Daoy (cell line): ENCODE measurements around the gene MRPS16. TPM values are rescaled to one million over a fixed set of nuclear protein-coding genes. Genes with fewer than 3 reads are reported as not detected.

Experiments used
- DNase-seq: peaks from one replicate; pipeline ENCODE4 v3.0.0-alpha.2; 2015; ENCODE audit warnings: low read depth
- total RNA-seq: library from RNA; depleted of rRNA; stranded (reverse); fragments of >200 nt; shearing (Covaris generic); gene quantifications from 2 replicates; pipeline ENCODE4 v1.2.3, GENCODE V29; 2014

The MRPS16 gene
- total RNA-seq, 1 experiment from 2014 or later, result 77.4 TPM

- no peak for DNase-seq
Measured at GRCh38 chr10:73239908-73240307, 12.5 kb downstream of the MRPS16 start.

DNA sequence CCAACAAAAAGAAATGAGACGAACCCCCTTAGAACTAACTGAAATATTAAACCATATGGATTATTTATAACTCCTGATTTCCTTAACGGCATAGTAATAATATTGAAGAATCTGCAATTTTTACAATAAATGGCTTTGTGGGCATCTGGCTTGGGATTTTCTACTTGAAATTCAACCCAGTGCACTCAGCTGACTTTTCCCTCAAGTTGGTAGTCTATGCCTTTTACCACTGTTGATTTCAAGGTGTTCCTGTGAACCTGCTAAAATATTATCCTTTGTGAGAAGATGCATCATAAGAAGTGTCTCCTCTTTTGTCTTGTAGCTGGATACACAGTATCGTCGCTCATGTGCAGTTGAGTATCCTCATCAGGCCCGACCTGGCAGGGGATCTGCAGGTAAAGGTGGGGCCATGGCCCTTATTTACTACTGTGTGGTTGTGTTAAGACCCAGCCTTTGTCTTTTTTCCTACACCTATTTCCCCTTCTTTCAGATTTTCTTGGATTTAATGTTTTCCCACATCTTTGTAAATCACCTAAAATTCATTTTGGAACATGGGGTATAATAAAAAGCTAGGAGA, 13.4 kb downstream of the MRPS16 start:
- DNase-seq, result no peak

- no peak for DNase-seq
Measured at GRCh38 chr10:73234695-73235094, 17.7 kb downstream of the MRPS16 start.

- no peak for DNase-seq
Measured at GRCh38 chr10:73233883-73234282, 18.6 kb downstream of the MRPS16 start.

GRCh38 chr10:73232887-73233286, 19.6 kb downstream of the MRPS16 start:
- DNase-seq, result no peak

- no peak for DNase-seq
Measured at GRCh38 chr10:73229567-73229966, 22.9 kb downstream of the MRPS16 start.

- DNase-seq, result no peak
Measured at GRCh38 chr10:73228247-73228646, 24.2 kb downstream of the MRPS16 start.

- no peak for DNase-seq
Measured at GRCh38 chr10:73226663-73227062, 25.8 kb downstream of the MRPS16 start.

DNA sequence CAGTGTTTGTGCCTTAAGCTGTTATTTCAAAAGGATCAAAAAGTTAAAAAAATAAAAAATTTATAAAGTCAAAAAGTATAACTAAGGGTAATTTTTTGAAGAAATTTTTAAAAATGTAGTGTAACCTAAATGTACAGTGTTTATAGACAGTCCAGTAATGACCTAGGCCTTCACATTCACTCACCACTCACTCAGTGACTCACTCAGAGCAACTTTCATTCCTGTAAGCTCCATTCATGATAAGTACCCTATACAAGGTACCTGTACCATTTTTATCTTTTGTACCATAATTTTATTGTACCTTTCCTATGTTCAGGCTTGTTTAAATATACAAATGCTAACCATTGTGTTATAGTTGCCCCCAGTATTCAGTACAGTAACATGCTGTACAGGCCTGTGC, 26.9 kb downstream of the MRPS16 start:
- DNase-seq, result no peak

DNA sequence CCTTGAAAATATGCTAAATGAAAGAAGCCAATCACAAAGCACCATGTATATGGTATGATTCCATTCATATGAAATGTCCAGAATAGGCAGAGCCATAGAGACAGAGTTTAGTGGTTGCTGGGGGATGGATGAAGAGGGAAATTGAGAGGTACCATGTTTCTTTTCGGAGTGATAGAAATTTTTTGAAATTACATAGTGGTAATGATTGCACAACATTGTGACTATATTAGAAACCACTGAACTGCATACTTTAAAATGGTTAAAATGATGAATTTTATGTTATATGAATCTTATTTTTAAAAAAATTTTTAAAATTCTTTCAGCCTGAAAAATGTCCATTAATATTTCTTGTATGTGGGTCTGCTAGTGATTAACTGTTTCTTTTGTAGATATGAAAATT, 31.5 kb downstream of the MRPS16 start:
- DNase-seq, result no peak

DNA sequence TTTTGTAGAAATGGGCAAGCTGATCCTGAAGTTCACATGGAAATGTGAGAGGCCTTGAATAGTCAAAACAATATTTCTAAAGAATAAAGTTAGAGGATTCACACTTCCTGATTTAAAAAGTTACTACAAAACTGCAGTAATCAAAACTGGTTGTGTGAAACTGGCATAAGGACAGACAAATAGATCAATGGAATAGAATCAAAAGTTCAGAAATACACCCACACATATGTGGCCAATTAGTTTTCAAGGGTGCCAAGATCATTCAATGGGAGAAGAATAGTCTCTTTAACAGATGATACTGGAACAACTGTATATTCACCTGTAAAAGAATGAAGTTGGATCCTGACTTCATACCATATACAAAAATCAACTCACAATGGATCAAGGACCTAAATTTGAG, 33.1 kb downstream of the MRPS16 start:
- no peak for DNase-seq

GRCh38 chr10:73218431-73219191, 33.8 kb downstream of the MRPS16 start:
- no peak for DNase-seq

DNA sequence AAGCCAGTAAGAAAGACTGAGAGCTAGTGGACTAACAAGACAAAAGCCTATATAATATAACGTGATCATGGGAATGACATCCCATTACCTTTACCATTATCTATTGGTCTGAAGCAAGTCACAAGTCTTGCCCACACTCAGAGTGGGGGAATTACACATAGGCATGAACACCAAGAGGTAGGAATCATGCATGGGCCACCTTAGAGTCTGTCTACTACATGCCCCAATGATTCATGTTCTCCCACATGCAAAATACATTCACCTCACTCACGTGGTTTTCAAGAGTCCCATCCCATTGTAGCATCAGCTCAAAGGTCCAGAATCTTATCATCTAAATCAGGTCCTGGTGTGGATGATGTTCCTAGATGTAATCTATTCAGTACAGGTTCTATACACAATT, 34.8 kb downstream of the MRPS16 start:
- no peak for DNase-seq

DNA sequence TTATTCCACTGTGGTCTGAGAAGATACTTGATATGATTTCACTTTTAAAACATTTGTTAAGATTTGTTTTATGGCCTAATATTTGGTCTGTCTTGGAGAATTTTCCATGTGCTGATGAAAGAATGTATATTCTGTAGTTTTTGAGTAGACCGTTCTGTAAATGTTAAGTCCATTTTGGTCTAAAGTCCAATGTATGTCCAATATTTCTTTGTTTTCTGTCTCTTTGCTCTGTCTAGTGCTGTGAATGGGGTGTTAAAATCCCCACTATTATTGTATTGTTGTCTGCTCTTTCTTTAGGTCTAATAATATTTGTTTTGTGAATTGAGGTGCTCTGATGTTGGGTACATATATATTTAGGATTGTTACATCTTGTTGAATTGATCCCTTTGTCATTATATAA, 36.7 kb downstream of the MRPS16 start:
- no peak for DNase-seq

DNA sequence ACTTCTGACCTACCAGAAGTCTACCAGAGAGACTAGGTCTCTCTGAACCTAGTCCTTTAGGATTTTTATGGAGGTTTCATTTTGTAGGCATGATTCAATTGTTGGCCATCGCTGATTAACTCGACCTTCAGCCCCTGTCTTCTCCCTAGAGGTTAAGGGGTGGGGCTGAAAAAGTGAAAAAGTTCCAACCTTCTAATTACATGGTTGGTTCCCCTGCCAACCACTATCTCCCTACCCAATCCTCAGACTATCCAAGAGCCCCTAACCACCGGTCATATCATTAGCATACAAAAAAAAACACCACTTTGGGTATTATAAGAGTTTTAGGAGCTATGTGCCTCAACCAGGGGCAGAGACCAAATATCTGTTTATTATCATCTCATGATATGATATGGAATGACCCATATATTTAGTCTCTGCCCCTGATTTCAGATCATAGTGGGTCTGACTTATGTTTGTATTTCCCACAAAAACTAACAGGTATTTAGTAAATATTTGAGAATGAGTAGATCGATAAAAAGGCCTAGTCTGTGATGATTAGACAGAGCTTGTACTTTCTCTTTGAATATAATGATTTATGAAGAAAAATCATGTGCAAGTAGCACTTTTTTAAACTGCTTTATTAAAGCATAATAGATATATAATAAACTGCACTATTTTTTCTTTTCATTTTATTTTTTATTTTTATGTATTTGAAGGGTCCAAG, 41.2 kb downstream of the MRPS16 start:
- DNase-seq, result no peak

GRCh38 chr10:73210395-73211105, 41.9 kb downstream of the MRPS16 start:
- no peak for DNase-seq

GRCh38 chr10:73209705-73210104, 42.7 kb downstream of the MRPS16 start:
- no peak for DNase-seq

GRCh38 chr10:73207883-73208282, 44.6 kb downstream of the MRPS16 start:
- no peak for DNase-seq

GRCh38 chr10:73206385-73206784, 46.1 kb downstream of the MRPS16 start:
- DNase-seq, result no peak

DNA sequence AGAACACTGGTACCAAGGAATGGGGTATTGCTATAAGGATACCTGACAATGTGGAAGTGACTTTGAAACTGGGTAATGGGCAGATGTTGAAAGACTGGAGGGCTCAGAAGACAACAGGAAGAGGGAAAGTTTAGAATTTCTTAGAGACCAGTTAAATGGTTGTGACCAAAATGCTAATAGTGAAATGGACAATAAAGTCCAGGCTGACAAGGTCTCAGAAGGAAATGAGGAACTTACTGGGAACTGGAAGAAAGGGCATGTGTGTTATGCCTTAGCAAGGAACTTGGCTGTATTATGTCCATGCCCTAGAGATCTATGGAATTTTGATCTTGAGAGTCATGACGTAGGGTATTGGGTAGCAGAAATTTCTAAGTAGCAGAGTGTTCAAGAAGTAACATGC, 46.6 kb downstream of the MRPS16 start:
- no peak for DNase-seq

DNA sequence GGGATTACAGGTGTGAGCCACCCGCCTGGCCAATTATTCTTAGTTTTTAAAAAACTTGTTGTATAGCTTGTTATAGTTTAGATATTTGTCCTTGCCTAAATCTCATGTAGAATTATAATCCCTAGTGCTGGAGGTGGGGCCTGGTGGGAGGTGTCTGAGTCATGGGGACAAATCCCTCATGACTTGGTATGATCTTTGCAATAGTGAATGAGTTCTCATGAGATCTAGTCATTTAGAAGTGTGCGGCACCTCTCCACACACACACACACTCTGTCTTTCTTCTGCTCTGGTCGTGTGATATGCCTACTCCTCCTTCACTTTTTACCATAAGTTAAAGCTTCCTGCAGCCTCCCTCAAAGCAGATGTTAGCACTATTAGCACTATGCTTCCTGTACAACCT, 47.4 kb downstream of the MRPS16 start:
- no peak for DNase-seq
